H9 (cell line): ENCODE data around the gene SLIT1. TPM values are rescaled to one million over a fixed set of nuclear protein-coding genes. Genes with fewer than 3 reads are reported as not detected.
A peak's percentile ranks its signal among the peaks of the same experiment; 100 is the strongest.

ENCODE experiments used
- DNase-seq: peaks from one replicate; pipeline ENCODE4 v3.0.0-alpha.2; 2017
- H2AFZ ChIP-seq: one replicate; pipeline ENCODE4 v1.6.1; 2013; ENCODE audit warnings: mild to moderate bottlenecking, low read length, control low read depth, moderate library complexity
- H2AK5ac ChIP-seq: 2 replicates; pipeline ENCODE4 v1.6.1; 2013; ENCODE audit warnings: low read length, control low read depth, mixed read lengths; ENCODE audit not compliant: insufficient read length
- H2BK120ac ChIP-seq: one replicate; pipeline ENCODE4 v1.6.1; 2013; ENCODE audit warnings: low read depth, mild to moderate bottlenecking, low read length, control low read depth, inconsistent platforms; ENCODE audit not compliant: poor library complexity, severe bottlenecking
- H2BK12ac ChIP-seq: 2 replicates; pipeline ENCODE4 v1.6.1; 2013; ENCODE audit warnings: low read length, control low read depth, mixed read lengths, low read depth; ENCODE audit not compliant: insufficient read length
- H2BK15ac ChIP-seq: 2 replicates; pipeline ENCODE4 v1.6.1; 2013; ENCODE audit warnings: low read depth, low read length, control low read depth
- H2BK20ac ChIP-seq: one replicate; pipeline ENCODE4 v1.6.1; 2013; ENCODE audit warnings: low read depth, mild to moderate bottlenecking, low read length, control low read depth, inconsistent platforms; ENCODE audit not compliant: poor library complexity, severe bottlenecking
- H2BK5ac ChIP-seq: 2 replicates; pipeline ENCODE4 v1.6.1; 2013; ENCODE audit warnings: low read length, control low read depth, mixed read lengths; ENCODE audit not compliant: insufficient read length
- H3K14ac ChIP-seq: 2 replicates; pipeline ENCODE4 v1.6.1; 2013; ENCODE audit warnings: low read length, control low read depth; ENCODE audit not compliant: insufficient read depth
- H3K18ac ChIP-seq: 2 replicates; pipeline ENCODE4 v1.6.1; 2013; ENCODE audit warnings: low read depth, mild to moderate bottlenecking, mixed read lengths, low read length, control low read depth; ENCODE audit not compliant: insufficient read length
- H3K23ac ChIP-seq: 2 replicates; pipeline ENCODE4 v1.6.1; 2013; ENCODE audit warnings: low read length, control low read depth, mixed read lengths, low read depth; ENCODE audit not compliant: insufficient read length
- H3K23me2 ChIP-seq: 2 replicates; pipeline ENCODE4 v1.6.1; 2013; ENCODE audit warnings: low read depth, mild to moderate bottlenecking, mixed read lengths, low read length, control low read depth; ENCODE audit not compliant: insufficient read length, poor library complexity, severe bottlenecking
- H3K27ac ChIP-seq: 2 replicates; pipeline ENCODE4 v1.5.1; 2013; ENCODE audit warnings: low read length, control low read depth, mixed read lengths, low read depth; ENCODE audit not compliant: insufficient read length
- H3K27me3 ChIP-seq: 2 replicates; pipeline ENCODE4 v1.6.1; 2013; ENCODE audit warnings: low read length, control low read depth, inconsistent platforms; ENCODE audit not compliant: insufficient read depth
- H3K4ac ChIP-seq: 2 replicates; pipeline ENCODE4 v1.6.1; 2013; ENCODE audit warnings: low read depth, mild to moderate bottlenecking, control low read depth, inconsistent platforms, low read length, moderate library complexity
- H3K4me1 ChIP-seq: 2 replicates; pipeline ENCODE4 v1.6.1; 2013; ENCODE audit warnings: low read length, control low read depth, inconsistent platforms; ENCODE audit not compliant: insufficient read depth
- H3K4me2 ChIP-seq: 2 replicates; pipeline ENCODE4 v1.6.1; 2013; ENCODE audit warnings: low read length, control low read depth, mixed read lengths; ENCODE audit not compliant: insufficient read length, insufficient read depth
- H3K56ac ChIP-seq: 2 replicates; pipeline ENCODE4 v1.6.1; 2013; ENCODE audit warnings: low read depth, mild to moderate bottlenecking, mixed read lengths, low read length, control low read depth; ENCODE audit not compliant: insufficient read length
- H3K79me1 ChIP-seq: 2 replicates; pipeline ENCODE4 v1.6.1; 2013; ENCODE audit warnings: low read depth, mild to moderate bottlenecking, moderate library complexity, low read length, control low read depth, inconsistent platforms; ENCODE audit not compliant: insufficient read depth, poor library complexity, severe bottlenecking
- H3K79me2 ChIP-seq: 2 replicates; pipeline ENCODE4 v1.6.1; 2013; ENCODE audit warnings: low read length, control low read depth, inconsistent platforms; ENCODE audit not compliant: insufficient read depth
- H3K9ac ChIP-seq: 2 replicates; pipeline ENCODE4 v1.6.1; 2013; ENCODE audit warnings: low read length, control low read depth, mixed read lengths; ENCODE audit not compliant: insufficient read length; ENCODE audit errors: extremely low read depth
- H3K9me3 ChIP-seq: one replicate; pipeline ENCODE4 v1.6.1; 2013; ENCODE audit warnings: low read depth, low read length, inconsistent platforms; ENCODE audit not compliant: control insufficient read depth
- H3T11ph ChIP-seq: one replicate; pipeline ENCODE4 v1.6.1; 2013; ENCODE audit warnings: mild to moderate bottlenecking, low read length, control low read depth, inconsistent platforms
- H4K20me1 ChIP-seq: one replicate; pipeline ENCODE4 v1.6.1; 2013; ENCODE audit not compliant: control insufficient read depth, insufficient read length, insufficient read depth
- H4K5ac ChIP-seq: 2 replicates; pipeline ENCODE4 v1.6.1; 2013; ENCODE audit warnings: low read depth, mild to moderate bottlenecking, mixed read lengths, low read length, control low read depth; ENCODE audit not compliant: insufficient read length
- H4K8ac ChIP-seq: replicated peaks from 2 replicates; pipeline ENCODE4 v1.6.1; 2013; ENCODE audit warnings: low read length, control low read depth, mixed read lengths, low read depth; ENCODE audit not compliant: insufficient read length
- H4K91ac ChIP-seq: 2 replicates; pipeline ENCODE4 v1.6.1; 2013; ENCODE audit warnings: low read depth, mild to moderate bottlenecking, moderate library complexity, mixed read lengths, low read length, control low read depth; ENCODE audit not compliant: insufficient read length
- H3K27ac Mint-ChIP-seq, 3 experiments: 2 replicates in 2 of 3; 3 replicates in 1 of 3; pipeline ENCODE4 v1.8.0; 2020 to 2021; ENCODE audit warnings: mixed read lengths in 3 of 3, mild to moderate bottlenecking in 1 of 3, moderate library complexity in 1 of 3
- H3K27me3 Mint-ChIP-seq: 2 replicates; pipeline ENCODE4 v1.8.0; 2021; ENCODE audit warnings: low read depth, mild to moderate bottlenecking, moderate library complexity, mixed read lengths
- H3K36me3 Mint-ChIP-seq, 3 experiments: 2 replicates in 2 of 3; 3 replicates in 1 of 3; pipeline ENCODE4 v1.8.0; 2020 to 2021; ENCODE audit warnings: low read depth in 3 of 3, mixed read lengths in 3 of 3; ENCODE audit not compliant: insufficient read depth in 1 of 3
- H3K4me1 Mint-ChIP-seq, 2 experiments: 2 replicates each; pipeline ENCODE4 v1.8.0; 2020; ENCODE audit warnings: mixed read lengths in 2 of 2
- H3K4me3 Mint-ChIP-seq, 2 experiments: 2 replicates in 1 of 2; 3 replicates in 1 of 2; pipeline ENCODE4 v1.8.0; 2020 to 2021; ENCODE audit warnings: mild to moderate bottlenecking in 2 of 2, mixed read lengths in 2 of 2, moderate library complexity in 1 of 2
- H3K9me3 Mint-ChIP-seq, 2 experiments: 2 replicates in 1 of 2; 3 replicates in 1 of 2; pipeline ENCODE4 v1.8.0; 2020; ENCODE audit warnings: mild to moderate bottlenecking in 2 of 2, mixed read lengths in 2 of 2, moderate library complexity in 1 of 2
- CTCF ChIP-seq: fragments of 200-600 bp; sonication (generic); conservative IDR thresholded peaks from 3 replicates; pipeline ENCODE4 v1.8.0; 2021; ENCODE audit warnings: antibody characterized with exemption, mild to moderate bottlenecking
- WGBS: extraction: QIAGEN DNeasy Blood & Tissue Kit; methylation state at CpG from one replicate; pipeline ENCODE4 v1.1.7; 2013; ENCODE audit warnings: missing lambda C conversion rate, low lambda C conversion rate, mixed read lengths; ENCODE audit not compliant: insufficient read length; ENCODE audit errors: extremely low coverage; 5-methylcytosine and 5-hydroxymethylcytosine counted together
- total RNA-seq: library from RNA; stranded (reverse); gene quantifications from 2 replicates; pipeline ENCODE4 v1.2.1, GENCODE V29; 2021

SLIT1 gene
- total RNA-seq, 1 experiment from 2014 or later: 0.57 TPM

GRCh38 chr10:97153270-97153850 lies 32.4 kb downstream of the SLIT1 start:
- no peak overlapping the region for H2BK12ac ChIP-seq
- no peak overlapping the region for H3K4me2 ChIP-seq
- no peak overlapping the region for H3K56ac ChIP-seq
- H2AFZ ChIP-seq: no peak overlapping the region
- H2BK5ac ChIP-seq: no peak overlapping the region
- H3K27ac ChIP-seq: no peak overlapping the region
- peak overlapping the region in 1 of 3 experiments; percentile 21; a peak in 1 of 7 replicates for H3K27ac Mint-ChIP-seq
- H3K23ac ChIP-seq: no peak overlapping the region
- H3K9me3 Mint-ChIP-seq: no peaks in the 10 kb centered on the region
- H3K9me3 ChIP-seq: no peaks in the 10 kb centered on the region
- no peaks in the 10 kb centered on the region for H3K79me2 ChIP-seq
- H2BK20ac ChIP-seq: no peak overlapping the region
- no peak overlapping the region for H4K91ac ChIP-seq
- no peaks in the 10 kb centered on the region for H4K20me1 ChIP-seq
- no peaks in the 10 kb centered on the region for H3K23me2 ChIP-seq
- H3T11ph ChIP-seq: no peak overlapping the region
- no peak overlapping the region for H4K5ac ChIP-seq
- no peak overlapping the region for H3K14ac ChIP-seq
- no peaks in the 10 kb centered on the region for H3K79me1 ChIP-seq
- H3K36me3 Mint-ChIP-seq: no peaks in the 10 kb centered on the region
- no peak overlapping the region for H2BK120ac ChIP-seq
- no peak for TF ChIP-seq CTCF
- no peak overlapping the region for H2BK15ac ChIP-seq
- peaks cover 16 to 20% of the 10 kb centered on the region in 2 experiments for H3K4me1 Mint-ChIP-seq
- DNase-seq: no peak
- H3K27me3 Mint-ChIP-seq: no peaks in the 10 kb centered on the region; the same call in 1 of the 2 replicates
- H4K8ac ChIP-seq: no peak overlapping the region
- H3K4me3 Mint-ChIP-seq: no peak overlapping the region
- H3K4me1 ChIP-seq: no peaks in the 10 kb centered on the region; the same call in 1 of the 2 replicates
- H3K9ac ChIP-seq: no peak overlapping the region
- H3K27me3 ChIP-seq: no peaks in the 10 kb centered on the region
- no peak overlapping the region for H3K4ac ChIP-seq
- H3K18ac ChIP-seq: no peak overlapping the region
- no peak overlapping the region for H2AK5ac ChIP-seq
- WGBS: no CpG with 5 or more reads among the region's 7 CpGs
